A673 (cell line): ENCODE measurements around the gene ASB10.

ENCODE experiments used
- CTCF ChIP-seq: fragments of 300-800, 200-600 bp; sonication (generic); conservative IDR thresholded peaks from 2 replicates; pipeline ENCODE4 v1.5.1; 2017; ENCODE audit warnings: low read depth, mild to moderate bottlenecking, antibody characterized with exemption, low read length, moderate library complexity, mixed read lengths
- EZH2 ChIP-seq: fragments of 200-600 bp; sonication (generic); IDR thresholded peaks from 2 replicates; pipeline ENCODE4 v1.6.1; 2017; ENCODE audit warnings: borderline replicate concordance, low read depth, mild to moderate bottlenecking, mixed read lengths, antibody characterized with exemption, low read length; ENCODE audit not compliant: poor library complexity, severe bottlenecking

DNA sequence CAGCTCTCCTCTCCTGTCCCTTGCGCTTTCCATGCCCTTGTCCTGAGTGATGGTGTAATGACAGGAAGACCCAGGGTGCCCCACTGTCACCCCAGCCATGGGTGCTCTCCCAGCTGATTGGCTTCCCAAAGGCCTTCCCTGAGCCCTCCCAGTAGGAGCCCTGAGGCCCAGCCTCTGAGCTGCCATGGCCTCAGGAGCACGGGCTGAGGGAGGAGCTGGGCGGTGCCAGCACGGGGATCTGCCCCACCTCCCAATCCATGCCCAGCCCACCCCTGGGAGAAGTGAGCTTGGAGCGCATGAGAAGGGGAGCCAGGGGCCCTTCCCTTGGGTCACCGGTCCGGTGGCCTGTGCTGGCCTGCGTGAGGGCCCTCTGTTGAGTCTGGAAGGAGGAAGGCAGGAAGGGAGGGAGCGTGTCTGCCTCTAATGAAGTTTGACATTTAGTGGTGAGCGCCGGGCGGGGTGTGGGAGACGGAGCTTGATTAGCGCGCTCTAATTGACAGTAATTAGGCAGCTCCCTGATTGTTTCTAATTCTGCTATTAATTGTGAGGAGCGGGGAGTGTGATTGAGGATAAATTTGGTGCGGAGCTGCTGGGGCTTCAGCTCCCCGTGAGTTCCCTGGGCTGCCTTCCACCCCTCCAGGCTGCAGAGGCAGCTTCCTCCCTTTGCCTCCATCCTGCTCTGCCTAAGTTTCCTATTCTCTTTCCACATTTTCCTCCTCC, 47.8 kb downstream of the ASB10 start:
- TF ChIP-seq EZH2 (no peak), CTCF (no peak)
